ENCODE data around the gene SLCO1A2.

SLCO1A2 gene

DNA sequence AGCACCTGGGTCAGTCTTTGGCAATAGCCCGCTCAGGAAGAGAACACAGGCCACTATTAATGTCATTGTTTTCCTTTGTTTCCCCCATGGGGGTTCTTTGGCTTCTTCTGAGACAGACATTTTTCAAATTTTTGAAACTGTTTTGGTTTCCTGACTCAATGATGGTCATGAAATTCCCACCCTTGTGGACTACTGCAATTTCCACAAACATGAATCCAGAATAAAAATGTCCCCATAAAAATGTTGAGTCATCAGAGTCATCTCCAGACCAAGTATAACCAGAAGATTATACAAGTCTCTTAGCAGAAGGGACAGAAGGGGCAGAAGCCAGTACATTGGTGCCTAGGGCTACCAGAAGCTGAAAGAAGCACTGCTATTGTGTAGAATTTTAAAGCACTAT lies 29.1 kb downstream of the SLCO1A2 start:
- CTCF ChIA-PET, result no interaction called here
- POLR2A ChIA-PET, result no interaction called here

DNA sequence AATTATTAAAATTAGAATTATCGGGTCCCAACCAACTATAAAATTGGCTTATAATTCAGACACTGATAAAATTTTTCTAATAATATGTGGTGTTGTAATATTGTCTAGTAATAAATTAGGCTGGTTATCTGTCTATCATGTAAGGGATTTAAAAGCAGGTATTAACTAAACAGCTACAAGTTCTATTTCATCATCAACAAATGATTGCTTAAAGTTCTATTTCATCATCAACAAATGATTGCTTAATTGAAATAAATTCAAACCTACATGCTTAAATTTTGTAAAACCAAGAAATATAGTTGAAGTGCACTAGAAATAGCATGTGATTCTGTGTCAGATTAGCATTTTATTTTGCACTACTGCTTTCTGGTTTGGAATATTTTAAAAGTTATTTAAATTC lies 34.1 kb downstream of the SLCO1A2 start:
- TF ChIP-seq, protein P1, sequence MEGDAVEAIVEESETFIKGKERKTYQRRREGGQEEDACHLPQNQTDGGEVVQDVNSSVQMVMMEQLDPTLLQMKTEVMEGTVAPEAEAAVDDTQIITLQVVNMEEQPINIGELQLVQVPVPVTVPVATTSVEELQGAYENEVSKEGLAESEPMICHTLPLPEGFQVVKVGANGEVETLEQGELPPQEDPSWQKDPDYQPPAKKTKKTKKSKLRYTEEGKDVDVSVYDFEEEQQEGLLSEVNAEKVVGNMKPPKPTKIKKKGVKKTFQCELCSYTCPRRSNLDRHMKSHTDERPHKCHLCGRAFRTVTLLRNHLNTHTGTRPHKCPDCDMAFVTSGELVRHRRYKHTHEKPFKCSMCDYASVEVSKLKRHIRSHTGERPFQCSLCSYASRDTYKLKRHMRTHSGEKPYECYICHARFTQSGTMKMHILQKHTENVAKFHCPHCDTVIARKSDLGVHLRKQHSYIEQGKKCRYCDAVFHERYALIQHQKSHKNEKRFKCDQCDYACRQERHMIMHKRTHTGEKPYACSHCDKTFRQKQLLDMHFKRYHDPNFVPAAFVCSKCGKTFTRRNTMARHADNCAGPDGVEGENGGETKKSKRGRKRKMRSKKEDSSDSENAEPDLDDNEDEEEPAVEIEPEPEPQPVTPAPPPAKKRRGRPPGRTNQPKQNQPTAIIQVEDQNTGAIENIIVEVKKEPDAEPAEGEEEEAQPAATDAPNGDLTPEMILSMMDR (IDR thresholded peaks at IDR 0.05; ENCODE audit: control extremely low read depth, extremely low read depth, low read depth, missing control alignments), result no peak
- ChIA-PET POLR2A (no interaction called here), CTCF (no interaction called here)
- DNase-seq (ENCODE audit: extremely low spot score), result no peak

More for the DNA sequence above, 29.1 kb downstream of the SLCO1A2 start:
- no peak for DNase-seq (ENCODE audit: extremely low spot score)
- TF ChIP-seq, protein P1 (IDR thresholded peaks at IDR 0.05; ENCODE audit: control extremely low read depth, extremely low read depth, low read depth, missing control alignments), result no peak

DNA sequence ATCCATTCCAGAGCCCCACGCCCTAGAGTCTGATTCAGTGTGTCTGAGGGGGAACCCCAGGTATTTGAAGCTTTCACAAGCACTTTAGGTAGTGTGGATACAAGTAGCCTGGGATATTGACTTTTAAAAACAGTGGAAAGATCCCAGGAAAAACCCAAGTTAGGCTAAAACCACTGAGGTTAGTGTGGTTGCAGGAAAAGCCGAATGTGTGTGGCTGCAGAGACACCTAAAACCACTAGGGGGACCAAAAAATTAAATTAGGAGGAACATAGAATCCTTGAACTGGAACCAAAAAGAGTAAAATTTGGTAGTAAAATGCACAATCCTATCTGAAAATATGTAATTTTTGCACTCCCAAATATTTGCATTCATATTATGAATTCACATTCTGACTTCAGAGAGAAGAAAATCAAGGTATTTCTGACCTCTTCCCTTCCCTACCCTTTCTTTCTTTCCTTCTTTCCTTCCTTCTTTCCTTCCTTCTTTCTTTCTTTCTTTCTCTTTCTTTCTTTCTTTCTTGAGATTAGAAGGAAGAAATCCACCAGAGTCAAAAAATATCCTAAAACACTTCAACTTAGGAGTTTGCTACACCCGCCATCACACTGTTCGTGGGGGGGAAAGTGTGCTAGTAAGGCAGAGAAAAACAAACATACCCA lies 37.8 kb downstream of the SLCO1A2 start:
- CTCF ChIA-PET, result interaction anchor here (1.0 to 1.7 kb wide), 8 partner anchors 13 to 384 kb away, joined by 3 to 7 read pairs (median 4); no protein-coding TSS in a partner anchor
- TF ChIP-seq, protein P1 (IDR thresholded peaks at IDR 0.05; ENCODE audit: control extremely low read depth, extremely low read depth, low read depth, missing control alignments), result peak; percentile 56
- DNase-seq (ENCODE audit: extremely low spot score), result peak; percentile 10
- POLR2A ChIA-PET, result no interaction called here

DNA sequence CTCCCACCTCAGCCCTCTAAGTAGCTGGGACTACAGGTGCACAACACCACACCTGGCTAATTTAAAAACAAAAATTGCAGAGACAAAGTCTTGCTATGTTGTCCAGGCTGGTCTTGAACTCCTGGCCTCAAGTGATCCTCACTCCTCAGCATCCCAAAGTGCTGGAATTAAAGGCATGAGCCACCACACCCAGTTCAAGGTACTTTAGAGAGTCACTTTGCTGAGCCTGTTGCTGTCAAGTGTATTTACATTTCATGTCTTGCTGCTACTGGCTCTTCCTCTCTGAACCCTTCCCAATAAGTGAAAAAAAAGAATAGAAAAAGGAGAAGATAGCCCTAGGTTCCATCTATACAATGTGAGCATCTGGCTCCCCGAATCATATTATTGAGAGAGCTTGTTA lies 38.4 kb downstream of the SLCO1A2 start:
- CTCF ChIA-PET, result interaction anchor here (1.0 to 1.7 kb wide), 8 partner anchors 13 to 384 kb away, joined by 3 to 7 read pairs (median 4); no protein-coding TSS in a partner anchor

DNA sequence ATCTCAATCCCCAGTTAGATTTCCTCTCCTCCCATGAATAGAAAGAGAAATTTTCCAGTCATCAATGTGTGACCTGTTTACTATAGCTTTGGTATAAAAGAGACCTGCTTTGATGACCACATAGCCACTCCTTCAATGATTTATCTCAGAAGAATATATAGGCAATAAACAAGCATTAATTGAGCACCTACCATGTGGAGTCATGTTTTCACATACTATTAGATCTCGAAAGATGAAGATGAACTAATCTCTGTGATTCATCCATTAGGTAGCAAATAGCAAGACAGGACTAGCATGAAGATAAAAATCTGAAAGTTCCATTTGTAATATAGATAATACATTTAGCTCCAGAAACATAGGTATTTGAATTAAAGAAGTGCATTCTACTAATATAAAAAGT lies 40.5 kb downstream of the SLCO1A2 start:
- ChIA-PET CTCF (interaction anchor here (1.0 to 1.7 kb wide), 3 partner anchors 10 to 387 kb away, joined by 3 to 5 read pairs (median 3); no protein-coding TSS in a partner anchor), POLR2A (no interaction called here)
- no peak for DNase-seq (ENCODE audit: extremely low spot score)
- TF ChIP-seq, protein P1 (IDR thresholded peaks at IDR 0.05; ENCODE audit: control extremely low read depth, extremely low read depth, low read depth, missing control alignments), result no peak

More for the DNA sequence above, 38.4 kb downstream of the SLCO1A2 start:
- no peak for DNase-seq (ENCODE audit: extremely low spot score)
- TF ChIP-seq, protein P1 (IDR thresholded peaks at IDR 0.05; ENCODE audit: control extremely low read depth, extremely low read depth, low read depth, missing control alignments), result no peak
- POLR2A ChIA-PET, result no interaction called here

DNA sequence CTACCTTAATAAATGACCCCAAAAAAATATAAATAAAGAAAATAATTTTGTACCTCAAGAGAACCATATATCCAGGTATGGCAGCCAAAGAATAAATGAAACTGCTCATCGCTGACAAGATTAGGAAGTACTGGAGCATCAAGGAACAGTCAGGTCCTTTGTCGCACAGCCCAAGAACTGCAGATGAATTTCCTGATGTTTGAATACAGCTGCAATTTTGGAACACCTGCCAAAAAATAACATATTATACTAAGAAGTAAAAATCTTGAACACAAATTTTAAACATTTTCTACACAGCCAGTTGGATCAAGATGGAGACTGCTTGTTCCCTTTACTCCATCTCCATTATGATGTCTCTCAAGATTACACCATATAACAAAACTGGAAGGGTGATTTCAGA lies 42.6 kb downstream of the SLCO1A2 start:
- POLR2A ChIA-PET, result no interaction called here
- no peak for DNase-seq (ENCODE audit: extremely low spot score)
- TF ChIP-seq, protein P1 (IDR thresholded peaks at IDR 0.05; ENCODE audit: control extremely low read depth, extremely low read depth, low read depth, missing control alignments), result no peak
- CTCF ChIA-PET, result no interaction called here

Measured in GM10248 (cell line).